NCI-H1417 treated with DMSO at 0.1 percent for 48 hours (cell line): ENCODE data around the gene NR5A1.

Experiments
- DNase-seq: peaks from one replicate; lab custom pipeline; 2025; lab: John Stamatoyannopoulos, UW

Gene NR5A1

GRCh38 chr9:124440786-124441185, 66.4 kb downstream of the NR5A1 start:
- DNase-seq: no peak

- DNase-seq: no peak
These were observed 67.4 kb downstream of the NR5A1 start for GRCh38 chr9:124439686-124440243.

GRCh38 chr9:124439086-124439485, 68.1 kb downstream of the NR5A1 start:
- DNase-seq: no peak

DNA sequence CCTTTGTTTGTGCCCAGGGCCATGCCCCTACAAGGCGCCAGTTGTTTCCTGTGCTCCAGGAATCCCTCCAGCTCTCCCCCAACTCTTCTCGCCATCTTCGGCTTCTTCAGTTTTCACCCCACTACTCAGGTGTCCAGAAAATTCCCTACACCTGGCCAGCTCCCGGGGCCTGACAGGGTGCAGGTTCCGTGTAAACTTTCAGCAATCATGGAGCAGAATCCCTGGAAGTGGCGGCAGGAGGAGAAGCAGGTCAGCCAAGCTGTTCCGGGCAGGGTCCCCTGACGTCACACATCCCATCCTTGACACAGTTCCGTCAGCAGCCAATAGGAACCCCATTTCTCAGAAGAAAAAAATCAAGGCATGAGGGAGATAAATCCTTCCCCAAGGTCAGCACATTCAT, 69.1 kb downstream of the NR5A1 start:
- DNase-seq: no peak

GRCh38 chr9:124437086-124437485, 70.1 kb downstream of the NR5A1 start:
- DNase-seq: no peak

GRCh38 chr9:124436320-124436719, 70.9 kb downstream of the NR5A1 start:
- no peak for DNase-seq
